ENCODE results near the gene BAIAP2L2. TPM values are rescaled to one million over a fixed set of nuclear protein-coding genes. Genes with fewer than 3 reads are reported as not detected.
"Not testable (repeated sequence)": the region's sequence is repeated elsewhere in the genome, so short reads cannot be mapped to it uniquely, and the experiment has no call there.

BAIAP2L2 gene
- total RNA-seq, 2 donors from 2014 or later = 2.5 TPM; not detected in 1

DNA sequence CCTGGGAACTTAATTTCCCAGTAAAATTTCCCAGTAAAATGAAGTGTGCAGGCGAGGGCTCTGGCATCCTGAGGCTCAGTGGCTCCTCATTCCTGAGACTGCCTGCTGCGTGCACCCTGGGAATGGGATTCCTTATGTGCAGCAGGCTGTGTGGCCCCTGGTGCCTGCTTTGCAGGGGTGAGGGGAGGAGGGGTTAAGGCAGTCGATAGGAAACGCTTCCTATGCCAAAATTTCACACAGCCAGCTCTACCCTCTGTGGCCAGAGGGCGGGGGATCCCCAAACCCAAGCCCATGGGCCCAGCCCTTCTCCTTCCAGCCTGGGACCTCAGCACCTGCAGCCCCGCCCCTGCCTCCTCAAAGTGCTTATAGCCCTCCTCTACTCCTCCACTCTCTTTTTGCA lies 12.1 kb upstream of the BAIAP2L2 start:
- no peaks in the 10 kb centered on the region for H3K4me1 ChIP-seq (ENCODE audit: control insufficient read depth in 1 of 2, low read depth in 2 of 2)
- H3K9me3 ChIP-seq = no peaks in the 10 kb centered on the region
- no peaks in the 10 kb centered on the region for H3K36me3 ChIP-seq
- ATAC-seq (ENCODE audit: insufficient number of reproducible peaks, low FRiP score, low read depth) = no peak
- H3K4me3 ChIP-seq = no peak overlapping the region
- no peak overlapping the region for H3K27ac ChIP-seq
- H3K27me3 ChIP-seq (replicated peaks; ENCODE audit: insufficient read depth) = no peaks in the 10 kb centered on the region
- no peak for DNase-seq (ENCODE audit: low spot score)
- TF ChIP-seq, protein P1, sequence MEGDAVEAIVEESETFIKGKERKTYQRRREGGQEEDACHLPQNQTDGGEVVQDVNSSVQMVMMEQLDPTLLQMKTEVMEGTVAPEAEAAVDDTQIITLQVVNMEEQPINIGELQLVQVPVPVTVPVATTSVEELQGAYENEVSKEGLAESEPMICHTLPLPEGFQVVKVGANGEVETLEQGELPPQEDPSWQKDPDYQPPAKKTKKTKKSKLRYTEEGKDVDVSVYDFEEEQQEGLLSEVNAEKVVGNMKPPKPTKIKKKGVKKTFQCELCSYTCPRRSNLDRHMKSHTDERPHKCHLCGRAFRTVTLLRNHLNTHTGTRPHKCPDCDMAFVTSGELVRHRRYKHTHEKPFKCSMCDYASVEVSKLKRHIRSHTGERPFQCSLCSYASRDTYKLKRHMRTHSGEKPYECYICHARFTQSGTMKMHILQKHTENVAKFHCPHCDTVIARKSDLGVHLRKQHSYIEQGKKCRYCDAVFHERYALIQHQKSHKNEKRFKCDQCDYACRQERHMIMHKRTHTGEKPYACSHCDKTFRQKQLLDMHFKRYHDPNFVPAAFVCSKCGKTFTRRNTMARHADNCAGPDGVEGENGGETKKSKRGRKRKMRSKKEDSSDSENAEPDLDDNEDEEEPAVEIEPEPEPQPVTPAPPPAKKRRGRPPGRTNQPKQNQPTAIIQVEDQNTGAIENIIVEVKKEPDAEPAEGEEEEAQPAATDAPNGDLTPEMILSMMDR (IDR thresholded peaks at IDR 0.05) = no peak

DNA sequence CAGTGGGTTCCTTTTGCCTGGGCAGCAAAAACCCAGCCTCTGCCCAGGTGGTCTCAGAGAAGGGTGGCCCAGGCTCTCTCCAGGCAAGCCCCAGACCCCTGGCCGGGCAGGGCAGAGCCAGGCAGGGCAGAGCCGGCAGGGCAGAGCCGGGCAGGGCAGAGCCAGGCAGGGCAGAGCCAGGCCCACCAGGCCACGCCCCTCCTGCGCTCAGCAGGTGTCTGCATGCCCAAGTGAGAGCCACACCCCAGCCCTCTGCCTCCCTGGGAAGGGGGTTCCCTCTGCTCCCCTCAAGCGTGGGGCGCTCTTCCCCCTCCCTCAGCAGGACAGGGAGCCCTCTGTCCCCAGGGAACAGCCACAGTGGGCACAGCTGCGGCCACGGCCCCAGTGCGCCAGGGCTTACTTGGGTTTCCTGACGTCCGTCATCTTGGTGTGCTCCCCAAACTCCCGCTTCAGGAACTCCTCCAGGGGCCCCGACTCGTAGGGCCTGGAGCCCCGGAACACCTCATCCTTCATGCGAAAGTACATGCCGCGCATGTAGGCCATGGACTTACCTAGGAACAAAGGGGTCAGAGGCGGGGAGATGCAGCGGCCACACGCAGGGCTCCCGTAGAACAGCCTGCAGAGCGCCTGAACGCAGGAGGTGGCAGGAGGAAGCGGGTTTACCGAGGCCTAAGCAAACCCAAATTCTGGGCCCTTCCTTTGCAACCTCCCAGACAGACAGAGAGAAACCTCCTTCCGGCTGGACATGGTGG lies 10.1 kb upstream of the BAIAP2L2 start:
- Histone ChIP-seq H3K27ac (no peak overlapping the region), H3K36me3 (no peaks in the 10 kb centered on the region), H3K4me3 (no peak overlapping the region), H3K9me3 (no peaks in the 10 kb centered on the region), H3K27me3 (replicated peaks; ENCODE audit: insufficient read depth) (no peaks in the 10 kb centered on the region), H3K4me1 (ENCODE audit: control insufficient read depth in 1 of 2, low read depth in 2 of 2) (no peaks in the 10 kb centered on the region)
- ATAC-seq (ENCODE audit: insufficient number of reproducible peaks, low FRiP score, low read depth) = no peak
- DNase-seq (ENCODE audit: low spot score) = no peak
- TF ChIP-seq, protein P1 (IDR thresholded peaks at IDR 0.05) = no peak

DNA sequence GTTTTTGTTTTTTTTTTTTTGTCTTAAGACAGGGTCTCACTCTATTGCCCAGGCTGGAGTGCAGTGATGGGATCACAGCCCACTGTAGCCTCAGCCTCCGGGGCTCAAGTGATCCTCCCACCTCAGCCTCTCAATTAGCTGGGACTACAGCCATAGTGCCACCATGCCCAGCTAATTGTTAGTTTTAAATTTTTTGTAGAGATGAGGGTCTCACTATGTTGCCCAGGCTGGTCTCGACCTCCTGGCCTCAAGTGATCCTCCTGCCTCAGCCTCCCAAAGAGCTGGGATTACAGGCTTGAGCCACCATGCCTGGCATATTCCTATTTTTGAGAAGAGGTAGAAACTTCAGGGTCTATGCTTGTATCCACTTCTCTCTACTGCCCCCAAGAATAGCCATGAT lies 8.3 kb upstream of the BAIAP2L2 start:
- ATAC-seq (ENCODE audit: insufficient number of reproducible peaks, low FRiP score, low read depth); H3K27me3 ChIP-seq (replicated peaks; ENCODE audit: insufficient read depth); H3K4me3 ChIP-seq; H3K27ac ChIP-seq; H3K36me3 ChIP-seq; H3K9me3 ChIP-seq; DNase-seq (ENCODE audit: low spot score): not testable (repeated sequence)
- peaks cover 0 to 11% of the 10 kb centered on the region in 2 donors for H3K4me1 ChIP-seq (ENCODE audit: control insufficient read depth in 1 of 2, low read depth in 2 of 2)

DNA sequence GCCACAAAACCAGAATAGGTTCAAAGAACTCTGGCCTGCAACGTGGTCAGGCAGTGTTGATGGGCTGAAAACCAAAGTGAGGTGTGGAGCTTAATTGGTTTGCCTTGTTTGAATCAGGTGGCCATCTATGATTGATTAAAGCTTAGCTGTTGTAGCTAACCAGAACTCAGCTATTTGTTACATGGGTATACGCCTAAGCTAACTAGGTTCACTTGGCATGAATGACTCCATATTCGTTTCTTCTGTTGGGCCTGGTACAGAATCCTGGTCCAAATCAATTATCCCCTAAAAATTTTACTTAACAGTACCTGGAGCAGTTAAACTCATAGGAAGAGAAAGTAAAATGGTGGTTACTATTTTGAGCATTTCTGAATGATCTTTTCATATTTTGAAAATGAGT lies 7.7 kb upstream of the BAIAP2L2 start:
- peaks cover 0 to 13% of the 10 kb centered on the region in 2 donors for H3K4me1 ChIP-seq (ENCODE audit: control insufficient read depth in 1 of 2, low read depth in 2 of 2)
- TF ChIP-seq, protein P1 (IDR thresholded peaks at IDR 0.05) = no peak
- DNase-seq (ENCODE audit: low spot score) = no peak
- H3K36me3 ChIP-seq = no peaks in the 10 kb centered on the region
- H3K27ac ChIP-seq = no peak overlapping the region
- ATAC-seq (ENCODE audit: insufficient number of reproducible peaks, low FRiP score, low read depth) = no peak
- no peak overlapping the region for H3K4me3 ChIP-seq
- no peaks in the 10 kb centered on the region for H3K9me3 ChIP-seq
- no peaks in the 10 kb centered on the region for H3K27me3 ChIP-seq (replicated peaks; ENCODE audit: insufficient read depth)

DNA sequence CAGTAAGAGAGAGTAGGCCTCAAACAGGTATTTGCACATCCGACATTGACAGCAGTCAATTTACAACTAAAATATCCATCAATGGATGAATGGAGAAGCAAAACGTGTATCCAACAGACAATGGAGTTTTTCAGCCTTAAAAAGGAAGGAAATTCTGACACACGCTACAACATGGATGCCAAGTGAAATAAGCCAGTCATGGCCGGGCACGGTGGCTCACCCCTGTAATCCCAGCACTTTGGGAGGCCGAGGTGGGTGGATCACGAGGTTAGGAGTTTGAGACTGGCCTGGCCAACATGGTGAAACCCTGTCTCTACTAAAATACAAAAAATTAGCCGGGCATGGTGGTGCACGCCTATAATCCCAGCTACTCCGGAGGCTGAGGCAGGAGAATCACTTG lies 7.1 kb upstream of the BAIAP2L2 start:
- H3K27me3 ChIP-seq (replicated peaks; ENCODE audit: insufficient read depth); DNase-seq (ENCODE audit: low spot score); ATAC-seq (ENCODE audit: insufficient number of reproducible peaks, low FRiP score, low read depth); H3K36me3 ChIP-seq; H3K9me3 ChIP-seq; H3K4me3 ChIP-seq; H3K27ac ChIP-seq: not testable (repeated sequence)
- peaks cover 0 to 13% of the 10 kb centered on the region in 2 donors for H3K4me1 ChIP-seq (ENCODE audit: control insufficient read depth in 1 of 2, low read depth in 2 of 2)

DNA sequence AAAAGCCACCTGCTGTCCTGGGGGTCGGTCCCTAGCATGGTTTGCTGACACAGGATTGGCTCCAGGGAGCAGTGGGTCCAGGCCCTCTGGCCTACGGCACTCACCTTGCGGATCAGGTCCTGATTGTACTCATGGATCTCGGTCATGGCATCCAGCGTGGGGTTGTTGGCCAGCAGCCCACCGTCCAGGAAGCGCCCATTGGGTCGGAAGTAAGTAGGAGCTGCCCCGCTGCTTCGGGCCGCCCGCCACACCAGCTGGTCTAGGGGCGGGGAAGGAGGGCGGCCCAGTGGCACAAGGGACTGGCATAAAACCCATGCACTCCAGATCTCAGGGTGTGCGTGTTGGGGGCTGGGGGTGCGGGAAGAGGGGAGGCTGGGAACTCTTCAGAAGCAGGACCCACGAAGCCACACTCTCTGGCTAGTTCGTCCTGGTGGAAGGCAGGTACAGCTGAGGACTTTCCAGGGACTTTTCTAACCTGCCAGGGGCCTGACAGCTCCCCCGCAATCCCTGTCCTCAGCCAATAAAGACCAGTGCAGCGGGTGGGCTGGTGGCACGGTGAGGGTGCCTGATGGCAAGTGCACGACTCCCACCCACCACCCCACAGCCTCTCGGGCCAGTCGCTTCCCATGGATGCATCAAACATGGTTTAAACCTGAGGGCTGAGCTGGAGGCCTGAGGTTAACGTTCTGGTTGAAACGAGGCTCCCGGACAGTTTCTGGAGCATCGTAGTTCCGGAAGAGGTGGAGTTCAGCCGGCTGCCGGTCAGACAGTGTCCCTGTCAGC lies 5.1 kb upstream of the BAIAP2L2 start:
- no peaks in the 10 kb centered on the region for H3K9me3 ChIP-seq
- H3K27me3 ChIP-seq (replicated peaks; ENCODE audit: insufficient read depth) = no peaks in the 10 kb centered on the region
- H3K36me3 ChIP-seq = no peaks in the 10 kb centered on the region
- no peak overlapping the region for H3K27ac ChIP-seq
- ATAC-seq (ENCODE audit: insufficient number of reproducible peaks, low FRiP score, low read depth) (no peak), DNase-seq (ENCODE audit: low spot score) (no peak)
- peaks cover 0 to 15% of the 10 kb centered on the region in 2 donors for H3K4me1 ChIP-seq (ENCODE audit: control insufficient read depth in 1 of 2, low read depth in 2 of 2)
- H3K4me3 ChIP-seq = no peak overlapping the region
- TF ChIP-seq, protein P1 (IDR thresholded peaks at IDR 0.05) = no peak
